HG03095 (cell line): ENCODE results near the gene ADAMTS12.

Experiments
- ATAC-seq: cut with Tn5 transposase; IDR thresholded peaks from one replicate; pipeline ENCODE4 v1.9.1; 2021; ENCODE audit warnings: moderate library complexity; ENCODE audit not compliant: unreplicated experiment

ADAMTS12 gene

DNA sequence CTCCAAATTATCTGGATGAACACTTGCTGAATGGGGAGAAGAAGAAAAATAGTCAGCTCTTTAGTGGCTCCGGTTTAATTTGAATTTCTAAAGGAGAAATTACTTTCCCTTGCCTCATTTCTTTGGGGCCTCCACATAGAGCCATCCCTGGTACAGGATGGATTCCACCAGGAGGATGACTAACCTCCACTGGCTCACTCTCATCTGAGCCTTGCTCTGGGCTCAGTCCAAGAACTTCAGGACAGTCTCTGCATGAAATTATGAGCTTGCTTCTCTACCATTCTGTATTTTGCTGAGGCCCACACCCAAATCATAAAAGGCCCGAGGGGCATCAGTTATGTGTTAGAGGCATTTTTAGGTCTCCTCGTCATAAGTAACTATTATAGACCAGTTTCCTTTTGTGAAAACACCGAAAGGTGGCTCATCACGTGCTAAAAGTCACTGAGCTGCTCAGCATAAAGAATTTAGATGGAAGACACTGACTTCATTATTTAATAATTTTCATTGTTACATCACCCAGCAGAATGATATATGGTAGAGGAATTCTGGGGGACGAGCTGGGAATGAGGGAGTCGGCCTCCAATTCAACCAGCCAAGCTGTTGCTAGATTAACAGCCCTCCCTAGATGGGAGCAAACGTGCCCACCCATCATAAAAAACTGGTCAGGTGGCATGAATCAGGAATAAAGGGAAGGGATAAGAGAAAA lies 228.9 kb downstream of the ADAMTS12 start:
- no peak for ATAC-seq

GRCh38 chr5:33659526-33660169 lies 232.1 kb downstream of the ADAMTS12 start:
- no peak for ATAC-seq

DNA sequence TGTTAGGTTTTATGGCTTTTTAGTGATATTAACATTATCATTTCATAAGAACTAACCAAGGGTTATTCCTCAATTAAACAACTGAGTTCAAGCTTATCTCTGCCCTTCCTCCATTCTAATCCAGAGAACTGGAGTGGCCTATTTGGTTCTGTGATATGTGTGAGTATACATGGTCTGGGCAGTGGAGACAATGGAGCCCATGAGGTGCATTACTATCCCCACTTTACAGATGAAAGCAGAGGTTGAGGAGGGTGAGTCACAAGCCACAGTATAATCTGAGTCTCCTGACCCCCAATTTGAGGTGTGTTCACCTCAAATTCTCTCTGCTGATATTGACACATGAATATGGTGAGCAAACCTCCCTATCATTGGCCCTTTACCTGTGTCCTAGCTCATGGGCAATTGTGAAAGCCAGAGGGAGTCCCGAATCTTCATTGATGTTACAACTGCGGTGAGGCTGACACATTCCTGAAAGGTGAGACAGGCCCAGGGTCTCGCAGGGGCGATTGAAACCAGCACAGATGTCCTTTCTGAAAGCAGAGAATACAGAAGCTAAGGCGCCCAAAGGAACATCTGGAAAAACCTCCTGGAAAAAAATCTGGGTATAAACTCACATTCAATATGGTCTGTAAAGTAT lies 233.9 kb downstream of the ADAMTS12 start:
- no peak for ATAC-seq

- ATAC-seq, result no peak
These were observed 234.6 kb downstream of the ADAMTS12 start for GRCh38 chr5:33657176-33657575.

DNA sequence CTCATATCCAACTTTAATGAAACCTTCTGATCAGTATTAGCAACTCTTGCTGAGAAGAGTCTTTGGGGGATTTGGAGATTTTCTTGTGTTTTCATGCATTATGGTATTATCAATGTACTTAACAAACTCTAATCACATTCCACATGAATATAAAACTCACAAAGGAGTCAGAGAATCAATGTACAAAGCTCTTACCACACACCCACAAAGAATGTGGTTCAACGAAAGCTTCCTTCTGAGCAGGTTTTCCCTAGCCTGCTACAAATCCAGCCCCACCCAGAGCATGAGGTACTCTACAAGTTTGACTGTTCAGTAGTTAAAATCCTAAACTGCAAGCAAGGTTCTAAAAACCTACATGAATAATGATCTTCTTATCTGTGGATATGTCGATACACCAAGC lies 240.9 kb downstream of the ADAMTS12 start:
- no peak for ATAC-seq

GRCh38 chr5:33649549-33650482 lies 242.0 kb downstream of the ADAMTS12 start:
- no peak for ATAC-seq

- no peak for ATAC-seq
These were observed 249.9 kb downstream of the ADAMTS12 start for GRCh38 chr5:33641744-33642505.

- ATAC-seq, result no peak
These were observed 252.3 kb downstream of the ADAMTS12 start for GRCh38 chr5:33639474-33639873.

GRCh38 chr5:33637011-33637410 lies 254.8 kb downstream of the ADAMTS12 start:
- ATAC-seq, result no peak

DNA sequence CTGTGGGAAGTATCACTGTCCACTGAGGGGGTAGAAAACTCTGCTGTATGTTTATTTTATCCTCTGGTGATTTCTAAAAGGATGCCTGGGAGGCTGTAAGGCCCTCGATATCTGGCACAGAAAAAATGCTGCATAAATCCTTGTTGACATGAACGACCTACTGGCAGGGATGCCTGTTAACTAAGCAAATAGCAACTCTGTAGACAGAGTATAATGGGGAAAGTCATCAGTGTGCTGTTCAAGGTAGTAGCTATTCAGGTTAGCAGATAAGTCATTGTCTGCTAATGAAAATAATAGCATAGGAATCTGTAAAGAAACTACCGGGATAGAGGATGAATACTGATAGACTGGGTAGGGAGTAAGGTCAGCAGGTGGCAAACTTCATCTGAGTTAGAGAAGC lies 256.2 kb downstream of the ADAMTS12 start:
- ATAC-seq, result no peak

- no peak for ATAC-seq
These were observed 258.1 kb downstream of the ADAMTS12 start for GRCh38 chr5:33633699-33634098.

DNA sequence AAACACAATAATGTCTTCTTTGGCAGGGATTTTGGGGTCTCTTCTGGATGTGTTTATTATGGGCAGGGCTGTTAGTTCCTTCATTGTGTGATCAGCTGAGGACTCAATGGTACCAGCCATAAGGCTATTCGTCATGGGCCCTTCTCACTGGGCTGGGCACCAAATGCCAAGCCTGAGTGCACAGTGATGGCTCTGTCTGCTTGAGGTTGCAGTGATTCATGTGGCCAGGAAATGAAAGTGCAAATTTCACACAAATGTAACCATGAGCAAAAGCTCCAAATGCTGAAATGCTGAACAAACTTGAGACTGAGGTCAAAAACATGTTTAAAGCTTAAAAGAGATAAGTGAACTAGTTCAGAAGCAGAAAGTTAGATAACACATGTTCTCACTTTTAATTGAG lies 260.0 kb downstream of the ADAMTS12 start:
- peak; percentile 85 for ATAC-seq

GRCh38 chr5:33631139-33631538 lies 260.7 kb downstream of the ADAMTS12 start:
- ATAC-seq, result no peak

DNA sequence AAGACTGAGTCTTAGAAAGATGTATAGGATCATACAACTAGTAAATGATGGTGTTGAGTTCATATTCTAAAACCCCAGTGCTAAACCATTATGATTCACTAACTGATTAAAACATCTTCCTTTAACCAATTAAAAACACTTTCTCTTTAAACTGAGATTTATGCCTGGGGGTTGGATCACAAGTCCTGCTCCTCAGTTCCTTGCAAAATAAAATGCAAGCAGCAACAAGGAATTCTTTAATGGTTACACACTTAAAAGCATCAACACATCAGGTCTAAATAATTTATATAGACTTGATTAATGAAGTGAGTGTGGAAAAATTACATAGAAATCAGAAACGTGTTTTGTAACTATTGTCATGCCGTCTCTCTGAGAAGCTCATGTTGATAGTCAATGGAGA lies 261.8 kb downstream of the ADAMTS12 start:
- ATAC-seq, result no peak

- ATAC-seq, result no peak
These were observed 263.0 kb downstream of the ADAMTS12 start for GRCh38 chr5:33628796-33629195.

- ATAC-seq, result no peak
These were observed 270.3 kb downstream of the ADAMTS12 start for GRCh38 chr5:33621514-33621913.

GRCh38 chr5:33614039-33614438 lies 277.8 kb downstream of the ADAMTS12 start:
- ATAC-seq, result no peak

DNA sequence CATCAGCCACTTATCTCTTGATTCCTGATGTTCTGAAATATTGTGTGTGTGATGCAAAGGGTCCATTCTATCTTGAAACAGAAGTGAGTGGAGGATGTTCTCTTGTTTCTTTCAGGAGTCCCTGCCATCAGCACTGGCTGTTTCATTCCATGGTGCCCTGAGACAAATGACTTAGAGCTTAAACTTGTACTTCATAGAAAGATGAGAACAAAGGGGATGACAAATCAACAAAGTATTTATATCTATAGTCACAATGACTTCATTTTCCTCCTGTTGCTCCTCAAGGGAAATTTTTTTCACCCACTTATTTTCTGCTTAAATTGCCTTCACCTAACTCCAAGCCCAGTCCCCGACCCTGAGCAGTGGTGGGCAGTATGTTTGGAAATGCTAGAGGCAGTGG lies 279.4 kb downstream of the ADAMTS12 start:
- ATAC-seq, result no peak

- ATAC-seq, result no peak
These were observed 279.9 kb downstream of the ADAMTS12 start for GRCh38 chr5:33611877-33612276.

- no peak for ATAC-seq
These were observed 283.3 kb downstream of the ADAMTS12 start for GRCh38 chr5:33608344-33609041.
